ENCODE measurements around the gene MATN1.
"Not testable (repeated sequence)": the region's sequence is repeated elsewhere in the genome, so short reads cannot be mapped to it uniquely, and the experiment has no call there.

The MATN1 gene

GRCh38 chr1:30691480-30691879 is 31.9 kb downstream of the MATN1 start:
- no peak for TF ChIP-seq CTCF (IDR thresholded peaks at IDR 0.05; ENCODE audit: extremely low read depth, insufficient read depth, missing control alignments)
- no peak for DNase-seq (ENCODE audit: low spot score)
- in situ Hi-C loops (cut with MboI; ENCODE audit: low pct_unique_long_range_greater_than_20kb, low sequenced_read_pairs, unreplicated experiment): no loop called here

GRCh38 chr1:30689901-30690645 is 33.3 kb downstream of the MATN1 start:
- DNase-seq (ENCODE audit: low spot score): no peak
- in situ Hi-C loops (cut with MboI; ENCODE audit: low pct_unique_long_range_greater_than_20kb, low sequenced_read_pairs, unreplicated experiment): no loop called here
- no peak for TF ChIP-seq CTCF (IDR thresholded peaks at IDR 0.05; ENCODE audit: extremely low read depth, insufficient read depth, missing control alignments)

- in situ Hi-C loops (cut with MboI; ENCODE audit: low pct_unique_long_range_greater_than_20kb, low sequenced_read_pairs, unreplicated experiment): no loop called here
- DNase-seq (ENCODE audit: low spot score): no peak
- TF ChIP-seq CTCF (IDR thresholded peaks at IDR 0.05; ENCODE audit: extremely low read depth, insufficient read depth, missing control alignments): no peak
Observed at GRCh38 chr1:30688920-30689794, 34.2 kb downstream of the MATN1 start.

- DNase-seq (ENCODE audit: low spot score); in situ Hi-C loops (cut with MboI; ENCODE audit: low pct_unique_long_range_greater_than_20kb, low sequenced_read_pairs, unreplicated experiment): not testable (repeated sequence)
Observed at GRCh38 chr1:30688516-30688915, 34.9 kb downstream of the MATN1 start.

- no peak for TF ChIP-seq CTCF (IDR thresholded peaks at IDR 0.05; ENCODE audit: extremely low read depth, insufficient read depth, missing control alignments)
- DNase-seq (ENCODE audit: low spot score): no peak
- in situ Hi-C loops (cut with MboI; ENCODE audit: low pct_unique_long_range_greater_than_20kb, low sequenced_read_pairs, unreplicated experiment): no loop called here
Observed at GRCh38 chr1:30687886-30688285, 35.5 kb downstream of the MATN1 start.

GRCh38 chr1:30686236-30686935 is 37.0 kb downstream of the MATN1 start:
- no peak for DNase-seq (ENCODE audit: low spot score)
- no peak for TF ChIP-seq CTCF (IDR thresholded peaks at IDR 0.05; ENCODE audit: extremely low read depth, insufficient read depth, missing control alignments)
- in situ Hi-C loops (cut with MboI; ENCODE audit: low pct_unique_long_range_greater_than_20kb, low sequenced_read_pairs, unreplicated experiment): no loop called here

Data from GM13977 (cell line).